Spleen (tissue), 7 donors: ENCODE data around the gene CLPSL1.

ENCODE experiments used
- POLR2A ChIP-seq, 3 donors: fragments of 450-650 bp; IDR thresholded peaks; one replicate each; pipeline ENCODE4 v1.5.1; 2017; ENCODE audit warnings: antibody characterized with exemption in 3 of 3, mild to moderate bottlenecking in 1 of 3
- TF ChIP-seq, protein P1 (sequence below), 11 experiments: fragments of 200-600 bp in 7 of 11; fragments of 450-650 bp in 4 of 11; sonication (generic) in 4 of 11; IDR thresholded peaks in 8 of 11; conservative IDR thresholded peaks in 3 of 11; 1 replicate in 7 of 11; 2 replicates in 4 of 11; pipeline versions ENCODE4 v1.4.0 to v1.8.0; 2016 to 2021; ENCODE audit warnings: antibody characterized with exemption in 11 of 11, inconsistent platforms in 4 of 11, mild to moderate bottlenecking in 1 of 11
- donor health status: DM: no; HTN: no; CAD: no; lungs with moderate emphysema.
- donor health status: DM: no; HTN: no; CAD: no.
- donor health status: DM: no; HTN: no; CAD: no.

DNA sequence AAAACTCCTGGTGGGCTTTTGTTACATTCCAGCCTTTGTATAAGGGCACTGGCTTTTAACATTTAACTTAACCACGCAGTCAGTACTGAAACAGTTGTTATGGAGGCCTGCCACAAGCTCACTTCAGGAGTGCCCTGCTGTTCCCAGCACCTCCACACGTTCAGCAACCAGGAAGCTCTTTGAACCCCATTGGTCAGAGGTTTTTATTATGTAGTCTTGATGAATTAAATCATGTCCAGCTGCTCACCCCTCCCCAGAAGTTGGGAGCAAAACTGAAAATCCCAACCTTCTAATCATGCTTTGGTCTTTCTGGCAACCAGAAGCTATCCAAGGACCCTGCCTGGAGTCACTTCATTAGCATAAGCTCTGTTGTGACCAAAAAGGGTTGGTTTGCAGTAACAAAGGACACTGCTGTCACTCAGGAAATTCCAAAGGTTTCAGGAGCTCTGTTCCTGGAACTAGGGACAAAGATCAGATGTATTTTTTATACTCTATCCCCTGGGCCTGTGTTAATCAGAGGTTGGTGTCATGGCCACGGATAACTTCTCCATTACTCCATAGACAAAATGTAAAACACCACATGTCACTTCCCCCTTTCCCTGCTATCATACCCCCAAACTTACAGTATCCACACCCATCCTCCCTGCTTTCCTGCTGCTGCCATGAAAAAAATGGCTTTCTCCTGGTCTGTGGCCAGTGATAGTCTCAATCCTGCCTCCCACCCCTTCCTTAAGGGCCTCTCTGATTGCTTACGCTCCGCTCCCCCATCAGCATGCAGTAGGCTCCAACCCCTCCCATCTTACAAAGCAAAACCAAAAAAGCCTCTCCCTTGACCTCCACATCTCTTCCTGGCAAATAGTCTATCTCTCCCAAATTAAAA, 40.9 kb upstream of the CLPSL1 start:
- TF ChIP-seq, protein P1, sequence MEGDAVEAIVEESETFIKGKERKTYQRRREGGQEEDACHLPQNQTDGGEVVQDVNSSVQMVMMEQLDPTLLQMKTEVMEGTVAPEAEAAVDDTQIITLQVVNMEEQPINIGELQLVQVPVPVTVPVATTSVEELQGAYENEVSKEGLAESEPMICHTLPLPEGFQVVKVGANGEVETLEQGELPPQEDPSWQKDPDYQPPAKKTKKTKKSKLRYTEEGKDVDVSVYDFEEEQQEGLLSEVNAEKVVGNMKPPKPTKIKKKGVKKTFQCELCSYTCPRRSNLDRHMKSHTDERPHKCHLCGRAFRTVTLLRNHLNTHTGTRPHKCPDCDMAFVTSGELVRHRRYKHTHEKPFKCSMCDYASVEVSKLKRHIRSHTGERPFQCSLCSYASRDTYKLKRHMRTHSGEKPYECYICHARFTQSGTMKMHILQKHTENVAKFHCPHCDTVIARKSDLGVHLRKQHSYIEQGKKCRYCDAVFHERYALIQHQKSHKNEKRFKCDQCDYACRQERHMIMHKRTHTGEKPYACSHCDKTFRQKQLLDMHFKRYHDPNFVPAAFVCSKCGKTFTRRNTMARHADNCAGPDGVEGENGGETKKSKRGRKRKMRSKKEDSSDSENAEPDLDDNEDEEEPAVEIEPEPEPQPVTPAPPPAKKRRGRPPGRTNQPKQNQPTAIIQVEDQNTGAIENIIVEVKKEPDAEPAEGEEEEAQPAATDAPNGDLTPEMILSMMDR (IDR thresholded peaks at IDR 0.05 in 8 of 11, conservative IDR thresholded peaks at IDR 0.05 in 3 of 11): no peak
- no peak for TF ChIP-seq POLR2A (IDR thresholded peaks at IDR 0.05)
